K562 (cell line): ENCODE results near the gene CDC45. TPM values are rescaled to one million over a fixed set of nuclear protein-coding genes. Genes with fewer than 3 reads are reported as not detected.
A peak's percentile ranks its signal among the peaks of the same experiment; 100 is the strongest.

Source experiments
- ELF4 ChIP-seq: fragments of 450-650 bp; formaldehyde crosslinking; IDR thresholded peaks from 2 replicates; pipeline ENCODE4 v1.4.0; 2022; ENCODE audit warnings: missing genetic modification characterization
- ELK3 ChIP-seq: fragments of 450-650 bp; formaldehyde crosslinking; IDR thresholded peaks from 2 replicates; pipeline ENCODE4 v1.4.0; 2020; ENCODE audit warnings: mild to moderate bottlenecking
- EP400 ChIP-seq: fragments of 450-650 bp; IDR thresholded peaks from 2 replicates; pipeline ENCODE4 v1.6.1; 2017; ENCODE audit warnings: antibody characterized with exemption, mild to moderate bottlenecking, moderate library complexity
- ETS2 ChIP-seq: IDR thresholded peaks from 2 replicates; pipeline ENCODE4 v1.6.1; 2016; ENCODE audit warnings: borderline replicate concordance, missing genetic modification characterization, mild to moderate bottlenecking, moderate library complexity, missing compliant biosample characterization; ENCODE audit not compliant: poor library complexity, severe bottlenecking
- KAT2B ChIP-seq: IDR thresholded peaks from one replicate; pipeline ENCODE4 v1.6.1; 2012; ENCODE audit warnings: low read depth, mild to moderate bottlenecking, control low read depth, inconsistent platforms, low read length, moderate library complexity
- NCOR1 ChIP-seq: fragments of 450-650 bp; IDR thresholded peaks from 2 replicates; pipeline ENCODE4 v1.6.1; 2016; ENCODE audit warnings: mild to moderate bottlenecking, moderate library complexity
- POLR2A ChIP-seq: fragments of 450-650 bp; conservative IDR thresholded peaks from 2 replicates; pipeline ENCODE4 v1.6.1; 2016
- PTTG1 ChIP-seq: fragments of 450-650 bp; IDR thresholded peaks from 2 replicates; pipeline ENCODE4 v1.6.1; 2016; ENCODE audit warnings: low read depth, mild to moderate bottlenecking, missing genetic modification characterization, missing compliant biosample characterization
- RBM17 ChIP-seq: fragments of 200-400 bp; formaldehyde crosslinking; IDR thresholded peaks from 2 replicates; pipeline ENCODE4 v1.6.1; 2017; ENCODE audit warnings: low read depth, mild to moderate bottlenecking, low read length, borderline replicate concordance
- SRSF1 ChIP-seq: fragments of 200-400 bp; formaldehyde crosslinking; IDR thresholded peaks from 2 replicates; pipeline ENCODE4 v1.6.1; 2017; ENCODE audit warnings: mild to moderate bottlenecking, low read depth, low read length, moderate library complexity
- TCFL5 ChIP-seq: fragments of 250-450 bp; sonication (Bioruptor Pico); conservative IDR thresholded peaks from 2 replicates; pipeline ENCODE4 v1.6.1; 2021; ENCODE audit warnings: mild to moderate bottlenecking, moderate library complexity, matching md5 sums
- TEAD4 ChIP-seq, 2 experiments: sonication (generic) in 1 of 2; formaldehyde crosslinking in 1 of 2; IDR thresholded peaks; 2 replicates each; pipeline versions ENCODE4 v1.6.1 to v1.8.0; 2012 to 2022; ENCODE audit warnings: borderline replicate concordance in 1 of 2, inconsistent platforms in 1 of 2, low read length in 1 of 2, mild to moderate bottlenecking in 1 of 2, missing genetic modification reagents in 1 of 2
- TFAM ChIP-seq: fragments of 250-450 bp; sonication (Bioruptor Pico); conservative IDR thresholded peaks from 2 replicates; pipeline ENCODE4 v1.5.0; 2021; ENCODE audit warnings: mild to moderate bottlenecking, moderate library complexity
- TRIM25 ChIP-seq: fragments of 450-650 bp; IDR thresholded peaks from 2 replicates; pipeline ENCODE4 v1.7.0; 2016; ENCODE audit warnings: borderline replicate concordance
- ZNF280A ChIP-seq: fragments of 450-650 bp; IDR thresholded peaks from 2 replicates; pipeline ENCODE4 v1.6.1; 2018; ENCODE audit warnings: mild to moderate bottlenecking, low read depth; ENCODE audit not compliant: partially characterized antibody
- ZNF512 ChIP-seq: IDR thresholded peaks from 2 replicates; pipeline ENCODE4 v1.6.1; 2016; ENCODE audit warnings: missing genetic modification characterization, missing compliant biosample characterization
- ZNF740 ChIP-seq, 3 experiments: fragments of 200-800 bp in 1 of 3; sonication (Bioruptor generic) in 1 of 3; sonication (generic) in 1 of 3; formaldehyde crosslinking in 1 of 3; IDR thresholded peaks; 2 replicates each; pipeline versions ENCODE4 v1.6.1 to v1.8.0; 2016 to 2022; ENCODE audit warnings: mild to moderate bottlenecking in 2 of 3, missing compliant biosample characterization in 2 of 3, missing genetic modification characterization in 2 of 3, missing genetic modification reagents in 1 of 3
- ZNF79 ChIP-seq: fragments of 250-450 bp; sonication (Bioruptor Pico); IDR thresholded peaks from 2 replicates; pipeline ENCODE4 v1.4.0; 2020; ENCODE audit warnings: low read depth, mild to moderate bottlenecking, moderate library complexity
- polyA plus RNA-seq, 8 experiments: library from polyadenylated mRNA; depleted of rRNA in 4 of 8; stranded (reverse) in 5 of 8; unstranded in 3 of 8; fragments of >200 nt; fragmentation: Nextera tagmentation in 2 of 8; fragmentation: Illumina TruSeq in 1 of 8; extraction: Ambion mirVana in 2 of 8; extraction: Trizol in 1 of 8; gene quantifications; 2 replicates each; pipeline versions ENCODE4 v1.2.1 to v1.2.3, GENCODE V29; 2011 to 2014; ENCODE audit warnings: inconsistent platforms in 1 of 8, missing spikeins in 1 of 8
- total RNA-seq, 7 experiments: library from RNA; depleted of rRNA in 6 of 7; stranded (reverse); fragments of >200 nt in 6 of 7; fragmentation: Illumina TruSeq in 2 of 7; extraction: Trizol in 2 of 7; gene quantifications; 2 replicates each; pipeline versions ENCODE4 v1.2.1 to v1.2.3, GENCODE V29; 2011 to 2021; ENCODE audit warnings: low replicate concordance in 1 of 7

Gene CDC45
- total and polyA plus RNA-seq, 9 of the 15 experiments (the other 6 are each of a cell fraction or from before 2014, with no cell fraction given) = 251 to 580 (median 410) TPM

GRCh38 chr22:19446603-19447329 lies 33.0 kb upstream of the CDC45 start (continued):
- peak; percentile 38 for TF ChIP-seq TEAD4 (IDR thresholded peaks at IDR 0.05; ENCODE audit: low read length)
- no peak for TF ChIP-seq TEAD4 (CRISPR knock-in tag; IDR thresholded peaks at IDR 0.05; ENCODE audit: borderline replicate concordance)
- TF ChIP-seq TRIM25 = 0 out of 2 replicates have a peak, but pooled peaks have one; percentile 87
- no peak for TF ChIP-seq KAT2B
- no peak for TF ChIP-seq TCFL5 (CRISPR knock-in tag)
- TF ChIP-seq ZNF280A = no peak
- no peak for TF ChIP-seq NCOR1
- TF ChIP-seq POLR2A = no peak
- TF ChIP-seq ELF4 (CRISPR knock-in tag) = 0 out of 2 replicates have a peak, but pooled peaks have one; percentile 63
- TF ChIP-seq PTTG1 = no peak
- no peak for TF ChIP-seq SRSF1
- TF ChIP-seq ZNF512 (tag) = no peak
- no peak for TF ChIP-seq ZNF79 (CRISPR knock-in tag)
- TF ChIP-seq ZNF740 (CRISPR knock-in tag; IDR thresholded peaks at IDR 0.05) = no peak
- TF ChIP-seq ZNF740 (tag; IDR thresholded peaks at IDR 0.05) = no peak; a peak in 1 of 4 replicates
- no peak for TF ChIP-seq EP400
- TF ChIP-seq RBM17 = no peak
- TF ChIP-seq TFAM = no peak
- no peak for TF ChIP-seq ETS2 (tag)
- TF ChIP-seq ELK3 = 0 out of 2 replicates have a peak, but pooled peaks have one; percentile 32
